GM18505 (cell line): Measurements from ENCODE around the gene ARMC12.

Source experiments
- ATAC-seq: cut with Tn5 transposase; IDR thresholded peaks from one replicate; pipeline ENCODE4 v1.9.1; 2021; ENCODE audit not compliant: unreplicated experiment
- POLR2A ChIP-seq: IDR thresholded peaks from 4 replicates; pipeline ENCODE4 v1.6.1; 2011; ENCODE audit warnings: borderline replicate concordance; ENCODE audit not compliant: insufficient read depth, insufficient read length; ENCODE audit errors: extremely low read depth

Gene ARMC12

DNA sequence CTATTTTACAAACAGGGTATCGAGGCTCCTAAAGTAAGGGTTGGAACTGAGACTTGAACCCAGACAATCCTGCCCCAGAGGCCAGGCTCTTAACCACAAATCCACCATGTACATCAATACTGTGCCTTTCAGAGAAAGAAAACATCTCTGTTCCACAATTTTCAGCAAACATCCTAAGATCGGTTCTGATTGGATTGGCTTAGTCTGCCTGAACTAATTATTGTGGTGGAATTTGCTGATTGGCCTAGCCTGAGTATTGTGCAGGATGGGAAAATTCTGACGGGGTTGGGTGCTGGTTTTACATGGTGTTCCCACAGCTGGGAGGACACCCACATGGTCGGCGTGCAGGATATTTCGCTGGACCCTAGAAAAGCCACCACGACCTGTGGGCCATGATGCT, 43.9 kb downstream of the ARMC12 start, which contains the start of gene CLPSL1:
CLPSL1 (plus strand) TSS at position 301 of the 400 bp plus-strand sequence; CDS start at position 393, 92 bp downstream.
- no peak for ATAC-seq

DNA sequence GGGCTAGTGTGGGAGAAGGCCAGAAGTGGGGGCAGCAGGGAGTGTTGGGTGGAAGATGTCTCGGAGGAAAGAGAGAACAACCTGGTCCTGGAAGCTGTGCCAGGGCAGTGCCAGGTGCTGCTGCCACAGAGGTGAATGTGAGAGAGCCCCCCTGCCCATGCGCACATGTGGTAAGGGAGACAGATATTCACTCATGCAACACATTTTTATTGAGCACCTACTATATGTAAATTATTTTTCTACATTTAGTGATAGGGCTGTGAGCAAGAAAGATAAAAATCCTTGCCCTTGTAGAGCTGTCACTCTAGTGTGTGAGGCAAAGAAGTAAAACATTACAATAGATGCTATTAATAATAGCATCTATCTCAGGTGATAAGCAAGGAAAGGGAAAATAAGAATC, 44.5 kb downstream of the ARMC12 start:
- ATAC-seq: no peak

More for the DNA sequence above, 43.9 kb downstream of the ARMC12 start, which contains the start of gene CLPSL1:
- no peak for TF ChIP-seq POLR2A

DNA sequence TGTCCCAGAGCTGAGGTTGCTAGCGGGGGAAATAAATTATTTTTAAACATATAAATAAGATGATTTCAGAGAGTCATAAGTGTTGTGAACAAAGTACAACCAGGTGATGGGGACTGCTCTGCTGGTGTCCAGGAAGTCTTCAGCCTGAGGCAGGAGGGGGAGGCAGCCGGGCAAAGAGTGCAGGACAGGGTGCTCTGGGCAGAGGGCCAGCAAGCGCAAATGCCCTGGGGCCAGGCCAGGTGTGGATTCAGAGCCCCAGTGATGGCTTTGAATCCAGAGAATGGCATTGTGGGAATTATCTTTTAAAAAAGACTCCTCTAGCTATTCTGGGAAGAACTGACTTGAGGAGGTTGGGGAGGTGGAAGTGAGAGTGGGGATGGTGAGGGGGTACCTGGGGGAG, 45.6 kb downstream of the ARMC12 start:
- TF ChIP-seq POLR2A: no peak
- ATAC-seq: no peak

More for the DNA sequence above, 44.5 kb downstream of the ARMC12 start:
- TF ChIP-seq POLR2A: no peak

DNA sequence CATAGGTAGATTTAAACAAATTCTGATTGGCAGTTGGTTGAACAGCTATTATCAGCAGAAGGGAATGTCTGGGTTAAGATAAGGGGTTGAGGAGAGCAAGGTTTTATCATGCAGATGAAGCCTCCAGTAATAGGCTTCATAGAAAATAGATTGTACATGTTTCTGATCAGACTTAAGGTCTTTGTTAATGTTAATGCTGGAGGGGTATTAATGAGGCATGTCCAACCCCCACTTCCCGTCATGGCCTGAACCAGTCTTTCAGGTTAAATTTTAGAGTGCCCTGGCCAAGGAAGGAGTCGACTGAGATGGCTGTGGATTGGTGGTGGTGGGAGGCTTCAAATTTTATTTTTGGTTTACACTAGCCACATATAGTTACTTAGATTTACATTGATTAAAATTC, 47.4 kb downstream of the ARMC12 start:
- no peak for ATAC-seq

DNA sequence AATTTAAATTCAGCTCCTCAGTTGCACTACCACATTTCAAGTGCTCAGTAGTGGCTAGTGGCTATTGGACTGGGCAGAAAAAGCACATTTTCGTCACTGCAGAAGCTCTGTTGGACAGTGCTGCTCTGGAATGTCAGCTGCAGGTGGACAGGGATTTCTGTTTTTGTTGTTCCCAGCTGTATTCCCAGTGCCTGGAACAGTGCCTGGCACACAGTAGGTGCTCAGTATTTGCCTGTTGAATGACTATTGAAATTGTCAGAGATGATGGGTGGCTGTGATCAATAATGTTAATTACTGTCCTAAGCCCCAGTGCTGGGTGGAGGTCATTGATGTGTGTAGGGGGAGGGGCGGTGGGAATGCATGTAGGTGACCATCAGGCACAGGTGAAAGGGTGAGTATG, 49.4 kb downstream of the ARMC12 start:
- no peak for ATAC-seq
- no peak for TF ChIP-seq POLR2A

More for the DNA sequence above, 47.4 kb downstream of the ARMC12 start:
- TF ChIP-seq POLR2A: no peak

DNA sequence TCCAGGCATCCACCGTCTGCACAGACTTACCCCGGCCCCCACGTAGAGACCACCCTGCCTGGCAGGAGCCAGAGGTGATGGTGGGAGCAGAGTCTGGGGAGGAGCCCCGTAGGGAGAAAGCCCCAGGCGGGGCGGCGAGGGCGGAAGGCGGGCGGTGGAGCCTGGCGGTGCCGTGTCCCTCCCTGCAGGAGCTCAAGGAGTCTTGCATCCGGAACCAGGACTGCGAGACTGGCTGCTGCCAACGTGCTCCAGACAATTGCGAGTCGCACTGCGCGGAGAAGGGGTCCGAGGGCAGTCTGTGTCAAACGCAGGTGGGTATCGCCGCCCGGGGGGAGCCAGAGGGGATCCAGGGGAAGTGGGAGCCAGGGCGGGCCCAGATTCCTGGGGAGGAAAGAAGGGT, 50.0 kb downstream of the ARMC12 start:
- ATAC-seq: no peak
- no peak for TF ChIP-seq POLR2A

DNA sequence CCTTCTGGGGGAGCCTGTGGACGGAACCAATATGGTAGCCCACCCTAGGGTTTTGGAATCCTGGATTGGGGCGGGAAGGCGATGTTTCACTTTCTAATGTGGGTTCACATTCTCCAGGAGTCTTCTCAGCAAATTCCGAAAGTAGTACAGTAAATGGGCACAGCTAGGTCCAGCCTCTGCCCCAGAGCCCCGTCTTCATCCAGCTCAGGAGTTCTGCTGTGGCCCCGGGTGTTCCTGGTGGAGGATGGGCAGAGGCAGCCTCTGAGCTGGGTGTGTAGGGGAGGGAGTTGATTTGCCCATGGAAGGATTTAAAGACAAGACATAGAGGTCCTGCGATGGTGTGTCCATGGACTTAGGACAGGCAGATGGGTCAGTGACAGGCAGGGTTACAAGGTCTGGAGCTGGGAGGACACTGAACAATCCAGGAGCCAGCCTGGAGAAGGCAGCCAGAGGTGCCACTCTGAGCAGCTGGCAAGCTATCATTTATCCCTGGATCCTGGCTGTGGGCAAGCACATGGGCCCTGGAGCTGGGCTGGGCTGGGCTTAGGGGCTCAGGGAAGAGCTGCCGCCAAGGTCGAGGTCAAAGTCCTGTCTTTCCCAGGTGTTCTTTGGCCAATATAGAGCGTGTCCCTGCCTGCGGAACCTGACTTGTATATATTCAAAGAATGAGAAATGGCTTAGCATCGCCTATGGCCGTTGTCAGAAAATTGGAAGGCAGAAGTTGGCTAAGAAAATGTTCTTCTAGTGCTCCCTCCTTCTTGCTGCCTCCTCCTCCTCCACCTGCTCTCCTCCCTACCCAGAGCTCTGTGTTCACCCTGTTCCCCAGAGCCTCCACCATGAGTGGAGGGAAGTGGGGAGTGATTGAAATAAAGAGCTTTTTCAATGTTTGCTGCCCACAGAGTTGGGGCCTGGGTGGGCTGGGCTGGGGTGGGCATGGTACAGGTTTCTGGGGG, 50.7 kb downstream of the ARMC12 start:
- ATAC-seq: no peak
- no peak for TF ChIP-seq POLR2A

DNA sequence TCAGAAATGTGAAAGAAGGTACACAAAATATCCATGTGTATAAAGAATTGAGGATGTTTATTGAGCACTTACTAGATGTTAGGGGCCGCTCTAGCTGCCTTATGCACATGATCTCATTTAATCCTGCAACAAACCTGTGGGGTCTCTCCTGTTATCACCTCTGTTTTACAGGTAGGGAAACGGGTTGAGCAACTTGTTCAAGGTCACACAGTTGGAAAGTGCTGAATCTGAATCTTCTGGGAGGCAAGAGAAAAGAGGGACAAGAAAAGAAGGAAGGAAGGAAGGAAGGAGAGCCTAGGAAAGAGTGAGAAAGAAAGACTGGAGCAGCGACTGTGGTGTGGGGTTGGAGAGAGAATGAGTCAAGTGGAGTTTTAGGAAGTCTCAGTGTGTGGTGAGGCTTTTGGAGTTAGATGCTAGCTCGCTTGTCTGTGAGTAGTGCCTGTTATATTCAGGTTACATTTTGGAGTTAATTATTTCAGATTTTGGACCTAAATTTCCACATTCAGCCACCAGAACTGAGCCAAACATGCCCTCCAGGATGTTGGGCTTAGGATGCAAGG, 51.7 kb downstream of the ARMC12 start:
- no peak for ATAC-seq
- no peak for TF ChIP-seq POLR2A

DNA sequence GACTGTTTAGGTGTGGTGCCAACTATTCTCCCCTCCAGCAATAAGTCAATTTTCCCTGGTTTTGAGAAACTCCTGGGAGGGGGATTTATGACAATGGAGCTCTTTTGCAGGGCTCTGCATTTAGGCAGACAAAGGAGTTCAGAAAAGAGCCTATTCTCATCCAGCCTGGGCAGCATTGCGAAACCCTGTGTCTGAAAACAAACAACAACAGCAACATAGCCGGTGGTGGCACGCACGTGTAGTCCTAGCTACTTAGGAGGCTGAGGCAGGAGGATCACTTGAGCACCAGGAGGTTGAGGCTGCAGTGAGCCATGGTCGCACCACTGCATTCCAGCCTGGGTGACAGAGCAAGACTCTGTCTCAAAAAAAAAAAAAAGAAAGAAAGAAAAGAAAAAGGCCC, 53.9 kb downstream of the ARMC12 start:
- TF ChIP-seq POLR2A: no peak
- no peak for ATAC-seq

DNA sequence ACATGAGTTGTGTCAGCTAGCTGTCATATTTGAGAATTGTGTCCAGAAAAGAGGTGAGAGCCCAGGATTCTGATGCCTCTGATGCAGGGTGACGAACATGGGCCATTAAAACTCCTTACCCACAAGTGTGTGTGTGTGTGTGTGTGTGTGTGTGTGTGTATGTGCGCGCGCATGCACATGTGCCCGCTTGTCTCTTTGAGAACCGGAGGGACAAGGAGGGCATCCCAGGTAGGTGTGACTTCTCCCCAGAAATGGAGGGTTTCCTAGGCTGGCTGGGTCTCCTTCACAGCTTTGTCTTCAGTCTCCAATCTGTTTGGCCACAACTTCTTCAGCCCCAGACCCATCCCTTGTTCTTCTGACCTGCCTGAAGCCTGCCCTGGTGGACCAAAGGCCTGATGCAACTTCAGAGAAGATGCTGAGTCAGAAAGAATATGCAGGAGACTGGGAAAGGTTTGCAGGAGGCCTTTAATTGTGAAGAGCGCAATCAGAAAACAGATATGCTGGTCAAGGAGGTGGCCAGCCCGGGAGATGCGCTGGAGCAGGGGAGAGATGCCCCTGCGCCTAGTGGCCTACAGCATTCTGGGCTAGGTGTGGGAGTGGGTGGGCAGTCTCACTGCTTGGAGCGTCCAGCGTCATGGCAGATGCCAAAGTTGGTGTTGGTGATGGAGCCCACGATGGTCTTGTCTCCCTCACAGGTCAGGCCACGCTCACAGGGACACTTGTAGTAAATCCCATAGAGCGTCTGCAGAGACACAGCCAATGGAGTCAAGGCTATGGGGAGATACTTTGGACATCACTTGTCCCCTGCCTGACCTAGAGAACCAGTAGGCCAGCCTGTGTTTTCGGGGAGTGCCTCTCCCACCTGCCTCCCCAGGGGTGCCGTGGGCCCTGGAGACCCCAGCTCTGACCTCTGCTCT, 58.0 kb downstream of the ARMC12 start:
- ATAC-seq: no peak
- no peak for TF ChIP-seq POLR2A

DNA sequence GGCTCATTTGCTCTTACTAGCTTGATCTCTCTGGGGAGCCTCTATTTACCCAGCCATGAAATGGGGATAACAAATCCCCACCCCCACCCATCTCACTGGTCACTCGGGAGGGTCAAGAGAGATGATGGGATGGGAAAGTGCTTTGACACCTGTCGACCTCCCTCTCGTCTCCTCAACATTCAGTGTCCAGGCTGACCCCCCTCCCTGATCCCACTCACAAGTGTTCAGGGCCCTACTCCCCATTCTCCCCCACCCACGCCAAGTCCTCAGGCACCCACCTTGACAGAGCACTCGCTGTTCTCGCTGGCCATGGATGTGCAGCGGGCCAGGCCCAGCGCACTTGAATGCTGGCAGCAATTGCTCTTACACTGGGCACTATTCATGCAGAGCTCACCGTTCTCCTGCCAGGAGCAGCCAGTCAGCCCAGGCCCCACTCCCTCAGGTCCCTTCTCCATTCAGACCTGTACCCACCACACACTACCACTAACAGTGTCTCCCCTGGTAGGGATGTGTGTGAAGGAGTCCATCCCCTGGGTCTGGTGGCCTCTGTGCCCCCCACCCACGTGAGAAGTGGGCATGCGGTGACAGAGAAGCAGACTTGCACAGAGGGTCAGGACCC, 58.7 kb downstream of the ARMC12 start:
- TF ChIP-seq POLR2A: no peak
- ATAC-seq: no peak

DNA sequence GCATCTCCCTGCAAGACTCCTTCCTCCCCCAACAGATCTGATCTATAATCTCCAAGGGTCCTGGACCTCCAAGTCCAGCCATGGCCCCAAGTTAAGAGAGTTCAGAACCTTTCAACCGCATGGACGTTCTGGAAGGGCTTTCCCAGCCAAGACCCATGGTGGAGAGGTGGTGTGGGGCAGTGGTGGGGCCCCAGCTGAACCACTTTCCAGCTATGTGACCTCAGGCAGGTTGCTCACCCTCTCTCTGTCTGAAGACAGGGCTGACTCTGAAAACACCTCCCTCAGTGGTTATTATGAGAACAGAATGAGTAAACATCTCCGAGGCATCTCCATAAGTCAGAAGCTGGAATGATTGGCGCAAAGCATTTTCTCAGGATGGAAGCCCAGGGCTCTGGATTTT, 59.4 kb downstream of the ARMC12 start:
- TF ChIP-seq POLR2A: no peak
- no peak for ATAC-seq
